ENCODE data around the gene AASDH. TPM values are rescaled to one million over a fixed set of nuclear protein-coding genes. Genes with fewer than 3 reads are reported as not detected.

Gene AASDH
- total and polyA plus RNA-seq, 8 donors: 12.3 to 33.3 (median 26.3) TPM

DNA sequence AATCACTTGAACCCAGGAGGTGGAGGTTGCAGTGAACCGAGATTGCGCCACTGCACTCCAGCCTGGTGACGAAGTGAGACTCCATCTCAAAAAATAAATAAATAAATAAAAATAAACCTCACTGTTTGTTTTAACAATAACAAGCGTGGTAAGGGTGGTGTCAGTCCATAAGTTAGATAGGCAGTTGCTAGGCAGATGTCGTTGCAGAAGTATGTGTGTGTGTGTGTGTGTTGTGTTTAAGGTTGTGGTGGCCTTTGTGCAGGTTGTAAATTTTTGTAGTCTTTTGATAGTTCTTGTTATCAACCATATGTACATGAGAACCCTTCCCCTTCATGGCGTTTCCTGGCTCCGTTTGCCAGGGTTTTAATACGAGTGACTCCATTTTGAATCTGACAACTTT is 4.0 kb upstream of the AASDH start:
- DNase-seq (no peak), ATAC-seq (no peak)
- Histone ChIP-seq H3K4me1 (peaks cover 0 to 16% of the 10 kb centered on the region in 2 donors), H3K4me3 (no peak overlapping the region), H3K27me3 (no peaks in the 10 kb centered on the region), H3K9me3 (no peaks in the 10 kb centered on the region), H3K27ac (no peak overlapping the region), H3K36me3 (peaks cover 0 to 3% of the 10 kb centered on the region in 2 donors)
- TF ChIP-seq, protein P1, sequence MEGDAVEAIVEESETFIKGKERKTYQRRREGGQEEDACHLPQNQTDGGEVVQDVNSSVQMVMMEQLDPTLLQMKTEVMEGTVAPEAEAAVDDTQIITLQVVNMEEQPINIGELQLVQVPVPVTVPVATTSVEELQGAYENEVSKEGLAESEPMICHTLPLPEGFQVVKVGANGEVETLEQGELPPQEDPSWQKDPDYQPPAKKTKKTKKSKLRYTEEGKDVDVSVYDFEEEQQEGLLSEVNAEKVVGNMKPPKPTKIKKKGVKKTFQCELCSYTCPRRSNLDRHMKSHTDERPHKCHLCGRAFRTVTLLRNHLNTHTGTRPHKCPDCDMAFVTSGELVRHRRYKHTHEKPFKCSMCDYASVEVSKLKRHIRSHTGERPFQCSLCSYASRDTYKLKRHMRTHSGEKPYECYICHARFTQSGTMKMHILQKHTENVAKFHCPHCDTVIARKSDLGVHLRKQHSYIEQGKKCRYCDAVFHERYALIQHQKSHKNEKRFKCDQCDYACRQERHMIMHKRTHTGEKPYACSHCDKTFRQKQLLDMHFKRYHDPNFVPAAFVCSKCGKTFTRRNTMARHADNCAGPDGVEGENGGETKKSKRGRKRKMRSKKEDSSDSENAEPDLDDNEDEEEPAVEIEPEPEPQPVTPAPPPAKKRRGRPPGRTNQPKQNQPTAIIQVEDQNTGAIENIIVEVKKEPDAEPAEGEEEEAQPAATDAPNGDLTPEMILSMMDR (IDR thresholded peaks at IDR 0.05): no peak
- intact Hi-C loops (cut with DNase I): no loop called here

DNA sequence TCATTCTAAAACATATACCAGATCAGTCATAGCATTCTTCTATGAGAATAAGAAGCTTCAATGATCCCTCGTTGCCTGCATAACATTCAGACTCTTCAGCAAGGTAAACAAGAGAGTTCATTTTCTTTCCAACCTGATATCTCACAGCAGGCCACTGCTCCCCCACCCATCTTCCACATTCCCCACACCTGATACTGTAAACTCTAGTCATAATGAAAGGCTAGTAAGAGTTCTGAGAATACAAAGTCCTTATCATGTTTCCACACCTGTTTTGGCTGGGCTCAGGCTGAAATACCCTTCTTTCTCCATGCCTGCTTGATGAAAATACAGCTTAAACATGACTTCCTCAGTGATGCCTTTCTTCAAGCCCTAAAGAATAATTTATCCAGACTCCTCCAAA is 2.3 kb upstream of the AASDH start:
- H3K4me3 ChIP-seq: no peak overlapping the region
- no peak for ATAC-seq
- no peaks in the 10 kb centered on the region for H3K9me3 ChIP-seq
- no peak for DNase-seq
- intact Hi-C loops (cut with DNase I): no loop called here
- peaks cover 0 to 26% of the 10 kb centered on the region in 2 donors for H3K4me1 ChIP-seq
- TF ChIP-seq, protein P1 (IDR thresholded peaks at IDR 0.05): no peak
- no peak overlapping the region for H3K27ac ChIP-seq
- no peaks in the 10 kb centered on the region for H3K36me3 ChIP-seq
- H3K27me3 ChIP-seq: no peaks in the 10 kb centered on the region

DNA sequence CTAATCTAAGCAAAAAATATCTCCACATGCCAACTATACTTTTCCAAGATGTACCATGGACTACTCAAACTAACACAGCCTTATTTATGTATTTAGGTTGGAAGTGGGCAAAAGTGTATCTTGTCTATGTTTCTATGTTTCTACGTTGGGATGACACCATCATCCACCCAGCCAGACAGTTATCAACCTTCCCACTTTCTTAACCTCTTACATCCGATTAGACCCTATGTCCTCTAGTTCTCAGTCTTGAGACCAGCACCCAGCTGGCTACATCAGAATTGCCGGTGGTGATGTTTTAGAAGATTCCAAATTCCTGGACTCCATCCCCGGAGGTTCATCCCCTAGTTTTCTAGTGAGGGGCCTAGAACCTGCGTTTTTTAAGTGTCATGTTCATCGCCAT is 1.0 kb upstream of the AASDH start:
- intact Hi-C loops (cut with DNase I): no loop called here

DNA sequence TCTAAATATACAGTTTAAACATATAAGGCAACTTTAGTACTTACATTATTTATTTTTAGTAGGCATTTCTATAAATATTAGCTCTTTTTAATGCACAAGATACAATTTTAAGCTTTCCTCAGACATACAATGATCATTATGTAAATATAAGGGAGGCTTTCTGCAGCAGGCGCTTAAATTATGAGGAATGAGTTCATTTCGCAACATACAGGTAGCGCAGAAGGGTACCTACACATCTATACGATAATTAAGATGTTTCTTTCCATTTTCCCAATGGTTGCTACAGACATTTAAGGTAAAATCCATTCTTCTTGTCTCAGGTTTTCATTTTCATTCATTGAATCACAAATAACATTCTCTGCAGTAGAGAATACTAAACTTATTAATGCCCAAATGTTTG is 1.2 kb downstream of the AASDH start:
- H3K4me3 ChIP-seq: peak overlapping the region; percentile 8 to 73
- H3K27me3 ChIP-seq: no peaks in the 10 kb centered on the region
- H3K27ac ChIP-seq: peak overlapping the region; percentile 98 to 99
- TF ChIP-seq, protein P1 (IDR thresholded peaks at IDR 0.05): no peak
- H3K4me1 ChIP-seq: peaks cover 0 to 26% of the 10 kb centered on the region in 2 donors
- no peaks in the 10 kb centered on the region for H3K36me3 ChIP-seq
- ATAC-seq (no peak), DNase-seq (no peak)
- intact Hi-C loops (cut with DNase I): no loop called here
- H3K9me3 ChIP-seq: no peaks in the 10 kb centered on the region

More for the DNA sequence above, 1.0 kb upstream of the AASDH start:
- H3K27me3 ChIP-seq: no peaks in the 10 kb centered on the region
- peaks cover 0 to 26% of the 10 kb centered on the region in 2 donors for H3K4me1 ChIP-seq
- peak overlapping the region in 1 of 2 donors; percentile 99 for H3K27ac ChIP-seq
- TF ChIP-seq, protein P1 (IDR thresholded peaks at IDR 0.05): no peak
- DNase-seq (no peak), ATAC-seq (no peak)
- no peaks in the 10 kb centered on the region for H3K36me3 ChIP-seq
- H3K4me3 ChIP-seq: peak overlapping the region; percentile 66 to 73
- no peaks in the 10 kb centered on the region for H3K9me3 ChIP-seq

DNA sequence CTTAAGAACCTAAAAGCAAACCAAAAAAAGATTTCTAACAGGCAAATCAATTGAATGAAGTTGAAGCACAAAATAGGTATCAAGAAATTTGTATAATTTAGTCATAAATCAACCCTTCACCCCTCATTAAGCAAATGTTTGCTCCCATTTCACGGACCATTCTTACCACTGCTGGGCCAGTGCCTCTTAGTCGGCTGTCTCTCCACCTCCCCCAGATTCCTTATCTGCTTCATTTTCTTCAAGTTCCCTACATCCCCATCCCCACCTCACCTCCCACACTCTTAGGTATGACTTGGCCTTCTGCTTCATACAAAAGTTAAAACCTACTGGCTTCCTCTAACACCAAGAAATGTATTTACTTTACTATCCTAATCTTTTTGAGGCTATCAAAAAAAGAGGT is 11.8 kb downstream of the AASDH start:
- Histone ChIP-seq H3K27me3 (no peaks in the 10 kb centered on the region), H3K9me3 (no peaks in the 10 kb centered on the region), H3K36me3 (peaks cover 0 to 22% of the 10 kb centered on the region in 2 donors), H3K4me1 (no peaks in the 10 kb centered on the region), H3K4me3 (no peak overlapping the region), H3K27ac (no peak overlapping the region)
- intact Hi-C loops (cut with DNase I): no loop called here
- DNase-seq (no peak), ATAC-seq (no peak)
- TF ChIP-seq, protein P1 (IDR thresholded peaks at IDR 0.05): no peak
